Measurements from ENCODE around the gene ATOH7.
"Not testable (repeated sequence)": the region's sequence is repeated elsewhere in the genome, so short reads cannot be mapped to it uniquely, and the experiment has no call there.

DNA sequence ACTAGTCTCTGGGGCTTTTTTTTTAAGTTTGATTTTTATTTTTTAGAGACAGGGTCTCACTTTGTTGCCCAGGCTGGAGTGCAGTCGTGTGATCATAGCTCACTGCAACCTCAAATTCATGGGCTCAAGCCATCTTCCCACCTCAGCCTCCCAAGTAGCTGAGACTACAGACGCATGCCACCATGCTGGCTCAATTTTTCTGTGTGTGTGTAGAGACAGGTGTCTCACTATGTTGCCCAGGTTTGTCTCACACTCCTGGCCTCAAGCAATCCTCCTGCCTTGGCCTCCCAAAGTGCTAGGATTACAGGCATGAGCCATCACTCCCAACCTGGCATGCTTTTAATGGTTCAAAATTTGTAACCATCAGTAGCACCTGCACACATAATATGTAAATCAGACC is 36.1 kb downstream of the ATOH7 start:
- TF ChIP-seq, protein P1, sequence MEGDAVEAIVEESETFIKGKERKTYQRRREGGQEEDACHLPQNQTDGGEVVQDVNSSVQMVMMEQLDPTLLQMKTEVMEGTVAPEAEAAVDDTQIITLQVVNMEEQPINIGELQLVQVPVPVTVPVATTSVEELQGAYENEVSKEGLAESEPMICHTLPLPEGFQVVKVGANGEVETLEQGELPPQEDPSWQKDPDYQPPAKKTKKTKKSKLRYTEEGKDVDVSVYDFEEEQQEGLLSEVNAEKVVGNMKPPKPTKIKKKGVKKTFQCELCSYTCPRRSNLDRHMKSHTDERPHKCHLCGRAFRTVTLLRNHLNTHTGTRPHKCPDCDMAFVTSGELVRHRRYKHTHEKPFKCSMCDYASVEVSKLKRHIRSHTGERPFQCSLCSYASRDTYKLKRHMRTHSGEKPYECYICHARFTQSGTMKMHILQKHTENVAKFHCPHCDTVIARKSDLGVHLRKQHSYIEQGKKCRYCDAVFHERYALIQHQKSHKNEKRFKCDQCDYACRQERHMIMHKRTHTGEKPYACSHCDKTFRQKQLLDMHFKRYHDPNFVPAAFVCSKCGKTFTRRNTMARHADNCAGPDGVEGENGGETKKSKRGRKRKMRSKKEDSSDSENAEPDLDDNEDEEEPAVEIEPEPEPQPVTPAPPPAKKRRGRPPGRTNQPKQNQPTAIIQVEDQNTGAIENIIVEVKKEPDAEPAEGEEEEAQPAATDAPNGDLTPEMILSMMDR (conservative IDR thresholded peaks at IDR 0.05; ENCODE audit: low read length) = not testable (repeated sequence)
- TF ChIP-seq EZH2phosphoT487 (IDR thresholded peaks at IDR 0.05; ENCODE audit: borderline replicate concordance, low read depth, low read length) = not testable (repeated sequence)
